IPS-18c (cell line): ENCODE results near the gene TM9SF3.

Experiments
- H3K4me3 ChIP-seq: 2 replicates; pipeline ENCODE4 v1.7.0; 2013; ENCODE audit warnings: low read depth, mild to moderate bottlenecking, low read length, moderate library complexity; ENCODE audit not compliant: insufficient read depth
- H3K9me3 ChIP-seq: one replicate; pipeline ENCODE4 v1.6.1; 2013; ENCODE audit warnings: mild to moderate bottlenecking, low read length, moderate library complexity; ENCODE audit not compliant: control insufficient read depth, insufficient read depth

Gene TM9SF3

DNA sequence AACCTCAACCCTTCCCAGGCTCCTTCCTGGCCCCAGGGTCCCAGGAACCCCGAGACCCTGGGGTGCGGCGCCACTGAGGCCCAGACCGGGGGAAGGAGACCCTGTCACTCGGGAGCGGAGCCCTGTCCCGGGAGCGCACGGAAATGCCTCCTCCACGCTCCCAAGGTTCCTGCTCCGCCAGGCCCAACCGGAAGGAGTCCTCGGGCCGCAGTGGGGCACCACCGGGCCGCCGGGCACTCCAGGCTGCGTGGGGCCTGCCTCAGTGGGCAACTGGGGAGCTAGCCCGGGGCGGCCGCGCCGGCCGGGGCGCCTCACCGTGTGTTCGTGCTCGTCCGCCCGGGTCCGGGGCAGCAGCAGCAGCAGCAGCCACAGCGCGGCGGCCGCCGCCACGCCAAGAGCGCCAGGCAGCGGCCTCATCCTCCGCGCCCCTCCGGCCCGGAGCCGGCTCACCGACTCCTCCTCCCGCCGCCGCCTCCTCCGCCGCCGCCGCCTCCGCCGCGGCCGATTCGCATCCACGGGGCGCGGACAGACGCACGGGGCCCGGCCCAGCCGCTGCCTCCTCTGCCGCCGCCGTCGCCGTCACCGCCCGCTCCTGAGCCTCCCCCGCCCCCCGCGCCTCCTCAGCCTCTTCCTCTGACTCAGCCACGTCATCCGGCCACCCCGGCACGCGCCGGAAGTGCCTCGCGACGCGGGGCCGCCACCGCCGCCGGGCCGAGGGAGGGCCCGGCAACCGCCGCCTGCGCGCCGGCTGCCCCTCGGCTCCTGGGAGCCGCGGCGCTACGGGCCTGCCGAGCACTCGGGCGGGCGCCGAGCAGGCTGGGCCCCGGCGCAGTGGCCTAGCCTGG, at the start of gene TM9SF3:
TSS of gene TM9SF3 (minus strand) at position 594 of the 845 bp plus-strand sequence. CDS start at position 417, 177 bp downstream.
- H3K4me3 ChIP-seq, result peak within 1 kb of the TSS; percentile 90
- H3K9me3 ChIP-seq, result no peaks in the 10 kb centered on the region

- Histone ChIP-seq H3K9me3 (peaks cover 2% of the 10 kb centered on the region), H3K4me3 (no peak overlapping the region)
These were observed 49.7 kb upstream of the TM9SF3 start for GRCh38 chr10:96636551-96636950.

DNA sequence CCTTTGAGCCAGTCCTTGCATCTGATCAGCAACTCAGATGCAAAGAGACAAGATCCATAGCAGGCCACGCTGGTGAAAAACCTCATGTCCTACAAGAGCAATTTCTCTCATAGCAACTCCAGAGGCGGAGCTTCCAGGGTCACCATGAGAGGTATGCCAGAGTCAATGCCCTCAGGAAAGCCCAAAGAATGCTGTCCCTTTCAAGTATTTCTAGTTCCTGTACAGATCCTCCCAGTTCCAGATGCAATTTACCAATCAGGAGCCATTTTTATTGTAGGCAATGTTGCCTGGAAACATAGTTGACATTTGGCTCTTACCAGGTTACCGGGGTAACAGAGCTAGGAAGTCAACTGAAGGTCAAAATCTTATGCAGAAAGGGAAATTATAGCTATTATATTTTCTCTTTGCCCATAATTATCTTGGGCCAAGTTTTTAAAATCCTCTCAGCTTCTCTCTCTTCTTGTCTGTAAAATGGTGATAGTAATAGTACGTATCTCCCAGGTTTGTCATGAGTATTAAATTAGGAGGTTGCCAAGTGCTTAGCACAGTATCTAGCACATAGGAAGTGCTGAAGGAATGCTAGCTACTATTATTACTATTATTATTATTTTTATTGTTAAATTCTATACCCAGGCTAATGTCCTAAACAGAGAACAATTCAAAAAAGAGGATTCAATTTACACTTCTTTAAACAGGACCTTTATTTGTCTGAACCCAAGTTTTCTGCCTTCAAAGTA, 46.3 kb upstream of the TM9SF3 start:
- H3K4me3 ChIP-seq, result no peak overlapping the region
- H3K9me3 ChIP-seq, result peaks cover 2% of the 10 kb centered on the region

DNA sequence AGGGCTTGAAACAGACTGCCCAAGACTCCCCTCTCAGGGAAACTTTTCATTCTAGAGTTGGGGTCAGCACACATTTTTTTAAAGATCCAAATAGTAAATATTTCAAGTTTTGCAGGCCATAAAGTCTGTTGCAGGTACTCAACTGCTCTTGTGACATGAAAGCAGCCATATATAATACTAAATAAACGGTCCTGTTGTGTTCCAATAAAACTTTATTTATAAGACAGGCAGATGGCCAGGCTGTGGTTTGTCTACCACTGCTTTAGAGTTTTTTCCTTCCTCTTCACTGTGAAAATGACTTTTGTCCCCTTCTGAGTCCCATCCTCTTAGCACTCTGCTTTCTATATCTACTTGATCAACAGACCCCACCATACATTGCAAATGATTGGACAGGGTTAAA, 40.5 kb upstream of the TM9SF3 start:
- Histone ChIP-seq H3K9me3 (no peaks in the 10 kb centered on the region), H3K4me3 (no peak overlapping the region)

- H3K9me3 ChIP-seq, result no peaks in the 10 kb centered on the region
- H3K4me3 ChIP-seq, result no peak overlapping the region
These were observed 40.0 kb upstream of the TM9SF3 start for GRCh38 chr10:96626795-96627194.

DNA sequence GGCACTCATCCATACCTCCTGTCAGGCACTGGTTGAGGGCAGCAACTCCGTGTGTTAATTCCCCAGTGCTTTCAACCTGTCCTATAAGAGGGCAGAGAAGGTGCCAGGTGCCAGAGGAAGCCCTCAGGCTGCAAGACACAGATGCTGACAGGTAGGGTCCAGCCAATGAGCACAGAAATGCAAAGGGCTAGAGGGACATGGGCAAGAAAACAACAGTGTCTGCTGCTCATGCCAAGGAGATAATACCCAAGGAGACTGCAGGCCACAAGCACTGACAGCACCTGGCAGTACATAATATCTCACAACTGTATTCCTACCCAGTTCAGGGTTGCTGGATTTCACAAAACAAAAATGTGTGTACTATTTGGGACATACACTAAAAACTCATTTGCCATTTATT, 38.4 kb upstream of the TM9SF3 start:
- no peaks in the 10 kb centered on the region for H3K9me3 ChIP-seq
- H3K4me3 ChIP-seq, result no peak overlapping the region

DNA sequence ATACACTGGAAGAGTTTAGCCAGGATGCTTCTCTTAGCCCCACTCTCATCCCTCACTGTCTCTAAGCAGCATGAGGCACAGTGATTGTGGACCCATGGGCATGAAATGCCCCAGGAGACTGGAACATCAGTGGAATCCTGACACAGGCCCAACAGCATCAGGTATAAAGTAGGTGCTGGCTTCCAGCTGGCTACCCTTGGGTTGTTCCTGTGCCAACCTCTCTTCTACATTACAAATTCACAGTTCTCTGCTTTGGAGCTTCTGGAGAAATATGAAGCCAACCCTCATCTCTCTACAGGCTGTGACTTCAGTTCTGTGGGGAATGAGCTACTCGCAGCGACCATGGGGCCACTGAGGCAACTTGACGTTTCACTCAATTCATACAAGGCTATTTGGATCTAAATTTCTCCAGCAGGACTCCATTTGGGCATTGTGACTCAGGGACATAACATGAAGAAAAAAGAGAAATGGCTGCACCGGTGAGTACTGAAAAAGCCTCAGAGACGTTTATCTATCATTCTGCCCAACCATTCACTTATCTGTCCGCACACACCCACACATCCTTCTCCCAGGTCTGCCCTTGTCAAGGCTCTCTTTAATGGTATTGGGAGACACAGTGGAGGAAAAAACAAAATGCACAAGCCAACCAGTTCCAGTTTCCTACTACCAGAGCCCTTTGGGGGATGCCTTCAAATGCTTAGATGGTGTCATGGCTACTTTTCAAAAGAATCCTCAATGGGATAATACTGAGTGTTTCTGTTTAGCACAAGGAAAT, 35.4 kb upstream of the TM9SF3 start:
- Histone ChIP-seq H3K9me3 (no peaks in the 10 kb centered on the region), H3K4me3 (no peak overlapping the region)

DNA sequence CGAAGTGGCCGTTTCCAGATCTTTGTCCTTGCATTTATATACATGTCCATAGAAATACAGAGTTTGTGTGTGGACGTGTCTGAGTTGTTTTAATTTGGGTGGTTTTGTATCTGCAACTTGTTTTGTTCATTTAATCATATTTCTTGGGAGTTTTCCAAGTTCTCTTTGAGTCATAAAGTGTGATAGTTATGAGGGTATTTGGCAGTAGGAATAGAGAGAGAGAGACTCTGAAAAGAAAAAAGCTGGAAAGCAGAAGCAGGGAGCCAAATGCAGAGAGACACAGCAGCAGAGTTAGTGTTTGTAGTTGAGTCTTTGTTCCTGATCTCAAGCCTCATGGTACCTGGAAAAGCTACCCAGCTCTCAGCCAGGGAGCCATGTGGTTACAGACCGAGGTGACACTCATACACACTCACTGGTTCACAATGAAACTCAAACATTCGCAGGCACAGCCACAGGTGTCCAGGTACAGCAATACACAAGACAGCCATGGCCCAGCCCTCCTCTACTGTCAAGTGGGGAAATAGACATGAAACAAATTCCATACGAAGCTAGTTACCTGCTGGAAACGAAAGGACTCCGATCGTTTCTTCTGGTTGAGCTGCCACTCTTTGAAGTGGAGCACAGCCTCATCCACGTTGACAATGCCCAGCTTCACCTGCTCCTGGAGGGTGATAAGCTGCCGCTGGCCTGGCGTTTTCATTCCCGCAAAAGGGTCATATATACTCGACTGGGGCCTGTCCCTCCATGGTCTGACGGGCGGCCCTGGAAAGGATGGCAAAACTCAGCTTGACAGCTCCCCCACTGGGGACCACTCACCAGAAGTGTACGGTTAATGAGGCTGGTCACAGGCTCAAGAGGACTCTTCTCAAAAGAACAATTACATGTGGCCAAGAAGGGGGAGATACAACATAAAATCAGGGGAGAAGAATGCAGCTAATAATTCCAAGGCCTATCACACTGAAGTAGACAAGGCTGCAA, 33.3 kb upstream of the TM9SF3 start:
- H3K9me3 ChIP-seq, result no peaks in the 10 kb centered on the region

DNA sequence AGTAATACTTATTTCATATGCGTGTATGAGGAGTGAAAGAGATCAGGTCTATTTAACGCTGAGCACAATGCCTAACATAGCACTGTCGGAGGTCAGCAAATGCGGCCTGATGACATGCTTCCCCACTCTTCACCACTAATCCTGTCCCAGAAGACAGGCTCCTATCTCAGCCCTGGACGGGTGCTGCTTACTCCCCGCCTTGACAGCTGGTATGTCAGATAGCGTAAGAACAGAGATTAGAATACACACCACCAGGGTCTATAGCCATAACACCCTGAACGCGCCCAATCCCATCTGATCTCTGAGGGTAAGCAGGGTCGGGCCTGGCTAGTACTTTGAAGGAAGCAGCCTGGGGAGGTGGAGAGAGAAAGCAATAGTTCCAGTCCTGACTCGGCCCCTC, 32.3 kb upstream of the TM9SF3 start:
- no peaks in the 10 kb centered on the region for H3K9me3 ChIP-seq

More for the DNA sequence above, 33.3 kb upstream of the TM9SF3 start:
- H3K4me3 ChIP-seq, result no peak overlapping the region

DNA sequence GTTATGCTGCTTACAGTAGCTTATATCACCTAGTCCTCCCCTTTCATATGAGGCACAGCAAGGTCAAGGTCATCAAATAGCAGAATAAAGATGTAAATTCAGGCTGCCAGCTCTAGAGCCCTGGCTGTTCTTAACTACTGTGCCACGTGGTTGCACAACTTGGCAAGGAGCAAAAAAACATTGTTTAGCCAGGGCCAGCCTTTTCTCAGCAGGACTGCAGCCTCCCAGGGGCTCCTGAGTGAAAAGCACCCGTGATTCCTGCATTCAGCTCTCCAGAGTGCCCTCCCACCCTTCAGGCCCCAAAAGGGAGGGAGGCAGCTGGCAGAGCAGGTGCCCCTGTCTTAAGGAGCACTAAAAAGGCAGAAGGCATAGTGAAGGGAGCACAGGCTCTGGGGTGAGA, 31.8 kb upstream of the TM9SF3 start:
- H3K4me3 ChIP-seq, result no peak overlapping the region
- no peaks in the 10 kb centered on the region for H3K9me3 ChIP-seq

More for the DNA sequence above, 32.3 kb upstream of the TM9SF3 start:
- H3K4me3 ChIP-seq, result no peak overlapping the region

DNA sequence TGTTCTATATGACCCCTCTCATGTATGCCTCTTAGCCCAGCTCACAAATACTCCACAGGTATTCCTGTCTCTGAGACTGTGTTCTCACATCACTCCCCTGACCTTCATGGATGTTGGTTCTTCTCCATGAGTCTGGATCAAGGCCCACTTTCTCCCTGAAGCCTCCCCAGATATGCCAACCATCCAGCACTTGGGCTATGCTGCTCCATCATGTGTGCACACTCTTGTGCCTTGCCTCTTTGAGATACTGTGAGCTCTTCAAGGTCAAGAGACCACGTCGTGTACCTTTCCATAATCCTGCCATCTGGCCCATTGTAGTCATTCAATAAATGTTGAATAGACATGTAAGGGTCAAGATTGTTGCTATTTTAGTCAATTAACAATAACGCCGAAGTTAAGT, 30.1 kb upstream of the TM9SF3 start:
- Histone ChIP-seq H3K9me3 (no peaks in the 10 kb centered on the region), H3K4me3 (no peak overlapping the region)

DNA sequence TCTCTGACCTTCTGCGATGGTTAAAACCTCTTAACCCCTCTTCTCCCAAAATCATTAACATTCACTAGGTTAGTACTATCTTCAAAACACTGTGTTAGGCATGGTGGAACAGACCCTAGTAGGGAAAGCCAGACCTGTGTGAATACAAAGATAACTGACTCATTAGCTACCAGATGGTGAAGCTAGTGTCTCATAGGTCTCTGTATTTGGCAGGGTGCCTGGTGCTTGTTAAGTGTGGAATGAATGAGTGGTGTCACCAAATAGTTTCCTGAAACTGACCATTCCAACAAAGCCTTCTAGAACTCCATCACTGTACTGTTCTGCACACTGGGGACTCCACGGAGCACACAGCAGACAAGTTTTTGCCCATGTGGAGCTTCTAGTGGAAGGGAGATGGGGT, 27.7 kb upstream of the TM9SF3 start:
- Histone ChIP-seq H3K9me3 (no peaks in the 10 kb centered on the region), H3K4me3 (no peak overlapping the region)

- Histone ChIP-seq H3K9me3 (no peaks in the 10 kb centered on the region), H3K4me3 (no peak overlapping the region)
These were observed 26.8 kb upstream of the TM9SF3 start for GRCh38 chr10:96613576-96613975.

- Histone ChIP-seq H3K9me3 (no peaks in the 10 kb centered on the region), H3K4me3 (no peak overlapping the region)
These were observed 25.4 kb upstream of the TM9SF3 start for GRCh38 chr10:96612055-96612830.

GRCh38 chr10:96610817-96611216, 24.0 kb upstream of the TM9SF3 start:
- Histone ChIP-seq H3K9me3 (no peaks in the 10 kb centered on the region), H3K4me3 (no peak overlapping the region)

DNA sequence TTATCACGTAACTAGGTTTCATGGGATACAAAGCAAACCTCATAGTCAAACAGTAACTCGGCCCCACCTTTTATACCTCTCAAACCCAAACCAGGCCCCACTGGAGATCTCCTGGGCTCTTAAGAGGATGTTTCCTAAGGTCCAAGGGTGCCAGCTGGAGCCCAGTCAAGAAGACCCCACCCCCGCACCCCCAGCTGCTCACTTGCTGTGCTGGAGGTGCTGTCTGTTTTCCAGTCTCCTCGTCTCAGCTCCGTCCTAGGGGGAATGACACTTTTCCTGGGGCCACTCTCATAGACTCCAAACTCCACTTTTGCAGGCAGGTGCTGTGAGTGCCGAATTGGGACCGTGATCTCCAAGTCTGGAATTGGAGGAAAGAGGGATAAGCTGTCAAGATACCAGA, 22.7 kb upstream of the TM9SF3 start:
- no peaks in the 10 kb centered on the region for H3K9me3 ChIP-seq

More for the DNA sequence above, 22.7 kb upstream of the TM9SF3 start:
- H3K4me3 ChIP-seq, result no peak overlapping the region
